Measurements from ENCODE around the gene RPS6KB2. TPM values are rescaled to one million over a fixed set of nuclear protein-coding genes. Genes with fewer than 3 reads are reported as not detected.
A peak's percentile ranks its signal among the peaks of the same experiment; 100 is the strongest.

RPS6KB2 gene
- total RNA-seq, 1 donor from 2014 or later = 72.3 TPM

GRCh38 chr11:67466962-67467771 lies 38.9 kb downstream of the RPS6KB2 start:
- intact Hi-C loops (cut with DNase I) = no loop called here
- no peaks in the 10 kb centered on the region for H3K9me3 ChIP-seq
- H3K36me3 ChIP-seq = no peaks in the 10 kb centered on the region
- peak overlapping the region; percentile 63 to 71 for H3K27ac ChIP-seq
- peaks cover 5 to 25% of the 10 kb centered on the region in 2 donors for H3K4me1 ChIP-seq
- peak overlapping the region in 1 of 2 donors; percentile 69 for H3K4me3 ChIP-seq
- no peak for DNase-seq (ENCODE audit: low spot score in 2 of 2)
- H3K27me3 ChIP-seq = no peaks in the 10 kb centered on the region
- TF ChIP-seq CTCF (IDR thresholded peaks at IDR 0.05) = no peak

- intact Hi-C loops (cut with DNase I) = no loop called here
- Histone ChIP-seq H3K27me3 (no peaks in the 10 kb centered on the region), H3K4me1 (peaks cover 5 to 25% of the 10 kb centered on the region in 2 donors), H3K4me3 (peak overlapping the region; percentile 61 to 69), H3K27ac (peak overlapping the region; percentile 63 to 71), H3K36me3 (no peaks in the 10 kb centered on the region), H3K9me3 (no peaks in the 10 kb centered on the region)
- TF ChIP-seq CTCF (IDR thresholded peaks at IDR 0.05) = no peak
- no peak for DNase-seq (ENCODE audit: low spot score in 2 of 2)
These were observed 39.8 kb downstream of the RPS6KB2 start for GRCh38 chr11:67468056-67468455.

GRCh38 chr11:67468456-67468758 lies 40.1 kb downstream of the RPS6KB2 start:
- intact Hi-C loops (cut with DNase I) = no loop called here
- peaks cover 5 to 25% of the 10 kb centered on the region in 2 donors for H3K4me1 ChIP-seq
- H3K27me3 ChIP-seq = no peaks in the 10 kb centered on the region
- DNase-seq (ENCODE audit: low spot score in 2 of 2) = no peak
- peak overlapping the region; percentile 63 to 71 for H3K27ac ChIP-seq
- no peaks in the 10 kb centered on the region for H3K36me3 ChIP-seq
- no peak for TF ChIP-seq CTCF (IDR thresholded peaks at IDR 0.05)
- peak overlapping the region; percentile 61 to 69 for H3K4me3 ChIP-seq
- no peaks in the 10 kb centered on the region for H3K9me3 ChIP-seq

- DNase-seq (ENCODE audit: low spot score in 2 of 2) = peak; percentile 58 to 95
- peaks cover 5 to 21% of the 10 kb centered on the region in 2 donors for H3K4me1 ChIP-seq
- intact Hi-C loops (cut with DNase I) = loop anchor here (1.0 kb wide), 5 partner anchors 13 to 68 kb away; partner anchors contain the start of genes CORO1B, PITPNM1, PPP1CA and RPS6KB2
- H3K27ac ChIP-seq = peak within 1 kb of the TSS; percentile 71 to 89
- H3K9me3 ChIP-seq = no peaks in the 10 kb centered on the region
- no peaks in the 10 kb centered on the region for H3K27me3 ChIP-seq
- no peaks in the 10 kb centered on the region for H3K36me3 ChIP-seq
- TF ChIP-seq CTCF (IDR thresholded peaks at IDR 0.05) = peak; percentile 59 to 64 (median 61)
- peak within 1 kb of the TSS; percentile 61 to 69 for H3K4me3 ChIP-seq
These were observed 40.6 kb downstream of the RPS6KB2 start, which contains the start of gene TMEM134 for GRCh38 chr11:67468759-67469507. Gene TMEM134 (minus strand): TSS chr11:67469251. CDS start chr11:67469192, 59 bp downstream.

- DNase-seq (ENCODE audit: low spot score in 2 of 2) = no peak
- Histone ChIP-seq H3K4me1 (peaks cover 0 to 16% of the 10 kb centered on the region in 2 donors), H3K27me3 (no peaks in the 10 kb centered on the region), H3K36me3 (no peaks in the 10 kb centered on the region), H3K27ac (peak overlapping the region; percentile 71 to 89), H3K9me3 (no peaks in the 10 kb centered on the region), H3K4me3 (peak overlapping the region; percentile 61 to 69)
- no peak for TF ChIP-seq CTCF (IDR thresholded peaks at IDR 0.05)
- intact Hi-C loops (cut with DNase I) = loop anchor here (1.0 kb wide), 5 partner anchors 13 to 68 kb away; partner anchors contain the start of genes CORO1B, PITPNM1, PPP1CA and RPS6KB2
These were observed 41.2 kb downstream of the RPS6KB2 start for GRCh38 chr11:67469508-67469811.
